Ovary (tissue), 9 donors: ENCODE results near the gene SPTLC1. TPM values are rescaled to one million over a fixed set of nuclear protein-coding genes. Genes with fewer than 3 reads are reported as not detected.

Experiments
- DNase-seq, 5 donors: peaks; one replicate each; pipeline ENCODE4 v3.0.0-alpha.2; 2019 to 2020
- H3K27ac ChIP-seq, 2 donors: fragments of 200-600 bp; one replicate each; pipeline versions ENCODE4 v1.5.1 to v1.8.0; 2019 to 2022
- H3K27me3 ChIP-seq: fragments of 200-600 bp; one replicate; pipeline ENCODE4 v1.8.0; 2022
- H3K36me3 ChIP-seq: fragments of 200-600 bp; sonication (generic); one replicate; pipeline ENCODE4 v1.5.1; 2019
- H3K4me1 ChIP-seq: one replicate; pipeline ENCODE4 v1.8.1; 2013; ENCODE audit warnings: mild to moderate bottlenecking, moderate library complexity; ENCODE audit not compliant: insufficient read depth
- H3K4me3 ChIP-seq: fragments of 200-600 bp; sonication (generic); one replicate; pipeline ENCODE4 v1.5.1; 2017
- H3K9me3 ChIP-seq, 2 donors: fragments of 200-600 bp in 1 of 2; sonication (generic) in 1 of 2; one replicate each; pipeline versions ENCODE4 v1.5.1 to v1.8.1; 2013 to 2019; ENCODE audit warnings: mild to moderate bottlenecking in 1 of 2, moderate library complexity in 1 of 2
- EP300 ChIP-seq: sonication (generic); formaldehyde crosslinking; IDR thresholded peaks from one replicate; pipeline ENCODE4 v1.6.1; 2017; ENCODE audit warnings: antibody characterized with exemption
- POLR2A ChIP-seq: fragments of 450-650 bp; IDR thresholded peaks from one replicate; pipeline ENCODE4 v1.6.1; 2017; ENCODE audit warnings: antibody characterized with exemption, mild to moderate bottlenecking, moderate library complexity
- WGBS, 3 donors: extraction: QIAGEN DNeasy Blood & Tissue Kit in 1 of 3; methylation state at CpG; one replicate each; pipeline versions ENCODE4 v1.1.5 to v1.1.7; 2013 to 2017; 5-methylcytosine and 5-hydroxymethylcytosine counted together
- intact Hi-C, 4 donors: fragments of 100-400 bp; cut with DNase I; formaldehyde crosslinking; loops; one replicate each; pipeline versions ENCODE4 v1.11.0 to v1.15.1; 2022 to 2023
- polyA plus RNA-seq, 2 donors: library from polyadenylated mRNA; stranded (reverse); fragments of 200-250 nt in 1 of 2; fragments of 350-450 nt in 1 of 2; fragmentation: Illumina TruSeq in 1 of 2; extraction: RNeasy Lipid Tissue Mini Kit (QIAGEN cat#74804) in 1 of 2; gene quantifications; one replicate each; pipeline ENCODE4 v1.2.3, GENCODE V29; 2013 to 2014
- total RNA-seq, 7 donors: library from RNA; depleted of rRNA in 2 of 7; stranded (reverse); fragments of >200 nt in 2 of 7; fragmentation: NEBNext Ultra II Directional in 3 of 7; extraction: Animal tissue kit (Norgen Biotek cat#: 25700) in 3 of 7; gene quantifications; one replicate each; pipeline versions ENCODE4 v1.1.0 to v1.2.4, GENCODE V29; 2016 to 2023
- TF ChIP-seq, protein P1 (sequence below), 3 donors: fragments of 450-650 bp in 2 of 3; fragments of 200-600 bp in 1 of 3; IDR thresholded peaks; one replicate each; pipeline versions ENCODE4 v1.5.1 to v1.8.0; 2016 to 2022; ENCODE audit warnings: antibody characterized with exemption in 3 of 3, mild to moderate bottlenecking in 1 of 3
- donor health status: DM: no; HTN: no; CAD: no; lungs with moderate emphysema.
- donor health status: DM: no; HTN: no; CAD: no.
- donor health status: Bipolar disorder and iron deficiency.
- donor health status: DM: yes; HTN: yes; CAD: no.
- donor health status: DM: no; HTN: no; CAD: no.
- donor health status: DM: yes; HTN: yes; CAD: no.

The SPTLC1 gene
- total and polyA plus RNA-seq, 9 donors: 54.3 to 80.2 (median 72.0) TPM

GRCh38 chr9:91995000-91995655, 120.1 kb downstream of the SPTLC1 start:
- Histone ChIP-seq H3K36me3 (no peaks in the 10 kb centered on the region), H3K9me3 (no peaks in the 10 kb centered on the region), H3K27me3 (no peaks in the 10 kb centered on the region), H3K27ac (no peak overlapping the region), H3K4me3 (no peak overlapping the region), H3K4me1 (no peaks in the 10 kb centered on the region)
- no peak for DNase-seq
- TF ChIP-seq POLR2A: no peak
- TF ChIP-seq, protein P1, sequence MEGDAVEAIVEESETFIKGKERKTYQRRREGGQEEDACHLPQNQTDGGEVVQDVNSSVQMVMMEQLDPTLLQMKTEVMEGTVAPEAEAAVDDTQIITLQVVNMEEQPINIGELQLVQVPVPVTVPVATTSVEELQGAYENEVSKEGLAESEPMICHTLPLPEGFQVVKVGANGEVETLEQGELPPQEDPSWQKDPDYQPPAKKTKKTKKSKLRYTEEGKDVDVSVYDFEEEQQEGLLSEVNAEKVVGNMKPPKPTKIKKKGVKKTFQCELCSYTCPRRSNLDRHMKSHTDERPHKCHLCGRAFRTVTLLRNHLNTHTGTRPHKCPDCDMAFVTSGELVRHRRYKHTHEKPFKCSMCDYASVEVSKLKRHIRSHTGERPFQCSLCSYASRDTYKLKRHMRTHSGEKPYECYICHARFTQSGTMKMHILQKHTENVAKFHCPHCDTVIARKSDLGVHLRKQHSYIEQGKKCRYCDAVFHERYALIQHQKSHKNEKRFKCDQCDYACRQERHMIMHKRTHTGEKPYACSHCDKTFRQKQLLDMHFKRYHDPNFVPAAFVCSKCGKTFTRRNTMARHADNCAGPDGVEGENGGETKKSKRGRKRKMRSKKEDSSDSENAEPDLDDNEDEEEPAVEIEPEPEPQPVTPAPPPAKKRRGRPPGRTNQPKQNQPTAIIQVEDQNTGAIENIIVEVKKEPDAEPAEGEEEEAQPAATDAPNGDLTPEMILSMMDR (IDR thresholded peaks at IDR 0.05): no peak
- TF ChIP-seq EP300: no peak
- intact Hi-C loops: loop anchor here in 1 of 4 donors (10.0 kb wide), 1 partner anchor 1850 kb away; no protein-coding TSS in a partner anchor
- 33 to 40% (median 35%) methylated on average over 8 of the region's 8 CpGs for WGBS, 3 donors

DNA sequence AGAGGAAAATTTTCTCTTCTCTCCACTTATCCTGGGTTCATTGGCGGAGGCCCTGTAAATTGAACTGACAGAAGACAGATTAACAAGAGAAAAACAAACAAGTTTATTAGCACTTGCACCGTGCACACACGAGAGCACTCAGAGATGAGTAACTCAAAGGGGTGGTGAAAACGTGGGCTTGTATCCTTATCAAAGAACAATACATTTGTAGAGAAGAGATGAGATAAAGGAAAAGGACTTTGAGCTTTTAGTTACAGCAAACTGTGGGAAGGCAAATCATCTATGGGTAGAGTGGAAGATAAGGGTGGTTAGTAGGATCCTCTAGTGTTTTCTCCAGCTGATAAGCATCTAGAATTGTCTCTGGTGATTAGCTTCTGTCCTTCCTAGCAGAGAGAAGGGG, 120.8 kb downstream of the SPTLC1 start:
- no peaks in the 10 kb centered on the region for H3K9me3 ChIP-seq
- WGBS, 3 donors: 28 to 41% (median 40%) methylated on average over 4 of the region's 4 CpGs
- H3K36me3 ChIP-seq: no peaks in the 10 kb centered on the region
- no peak overlapping the region for H3K27ac ChIP-seq
- intact Hi-C loops: loop anchor here in 1 of 4 donors (10.0 kb wide), 1 partner anchor 1850 kb away; no protein-coding TSS in a partner anchor
- H3K27me3 ChIP-seq: no peaks in the 10 kb centered on the region
- no peak for TF ChIP-seq EP300
- TF ChIP-seq POLR2A: no peak
- TF ChIP-seq, protein P1 (IDR thresholded peaks at IDR 0.05): no peak
- no peak overlapping the region for H3K4me3 ChIP-seq
- no peak for DNase-seq
- H3K4me1 ChIP-seq: no peaks in the 10 kb centered on the region

- Histone ChIP-seq H3K4me1 (no peaks in the 10 kb centered on the region), H3K9me3 (no peaks in the 10 kb centered on the region), H3K27me3 (no peaks in the 10 kb centered on the region), H3K27ac (no peak overlapping the region), H3K36me3 (no peaks in the 10 kb centered on the region), H3K4me3 (no peak overlapping the region)
- no peak for DNase-seq
- 48 to 60% (median 53%) methylated on average over 12 of the region's 12 CpGs for WGBS, 3 donors
- intact Hi-C loops: loop anchor here in 1 of 4 donors (10.0 kb wide), 1 partner anchor 1848 kb away; no protein-coding TSS in a partner anchor
- TF ChIP-seq POLR2A (no peak), EP300 (no peak)
Observed at GRCh38 chr9:91992461-91993041, 122.7 kb downstream of the SPTLC1 start.

- TF ChIP-seq POLR2A (no peak), EP300 (no peak)
- TF ChIP-seq, protein P1 (IDR thresholded peaks at IDR 0.05): no peak
- intact Hi-C loops: loop anchor here in 1 of 4 donors (10.0 kb wide), 1 partner anchor 1847 kb away; no protein-coding TSS in a partner anchor
- no peak overlapping the region for H3K27ac ChIP-seq
- no peak for DNase-seq
- no peaks in the 10 kb centered on the region for H3K9me3 ChIP-seq
- H3K27me3 ChIP-seq: no peaks in the 10 kb centered on the region
- H3K4me1 ChIP-seq: no peaks in the 10 kb centered on the region
- no peak overlapping the region for H3K4me3 ChIP-seq
- H3K36me3 ChIP-seq: no peaks in the 10 kb centered on the region
- 71 to 78% (median 74%) methylated on average over 20 of the region's 20 CpGs for WGBS, 3 donors
Observed at GRCh38 chr9:91991721-91992341, 123.4 kb downstream of the SPTLC1 start.
